OCI-LY7 (cell line): ENCODE data around the gene SSU72. TPM values are rescaled to one million over a fixed set of nuclear protein-coding genes. Genes with fewer than 3 reads are reported as not detected.

Source experiments
- BruUV-seq: library from RNA; stranded (reverse); fragments of 400-500 nt; replicated peaks from 2 replicates; lab custom pipeline; 2021; lab: Mats Ljungman, UMichigan
- CTCF ChIA-PET: fragments of 300-600 bp; sonication (Branson Sonifier 250); formaldehyde crosslinking; loops from one replicate; lab custom pipeline; 2022; ENCODE audit warnings: antibody characterized with exemption; ENCODE audit not compliant: unreplicated experiment; lab: Charles Lee
- POLR2A ChIA-PET: fragments of 300-600 bp; sonication (Branson Sonifier 250); formaldehyde crosslinking; loops from one replicate; lab custom pipeline; 2022; ENCODE audit warnings: antibody characterized with exemption; lab: Charles Lee
- DNase-seq: peaks from one replicate; pipeline ENCODE4 v3.0.0-alpha.2; 2015; ENCODE audit warnings: low spot score
- H2AFZ ChIP-seq: fragments of 200-600 bp; sonication (generic), shearing (Covaris generic); 2 replicates; pipeline ENCODE4 v1.6.1; 2014; ENCODE audit warnings: mild to moderate bottlenecking, antibody characterized with exemption, low read length, moderate library complexity
- H3K27ac ChIP-seq: fragments of 200-600 bp; sonication (generic); 2 replicates; pipeline ENCODE4 v1.5.1; 2014; ENCODE audit warnings: mixed run types, low read depth, mild to moderate bottlenecking, moderate library complexity, low read length, inconsistent platforms; ENCODE audit not compliant: poor library complexity, severe bottlenecking
- H3K36me3 ChIP-seq: fragments of 200-600 bp; sonication (generic); 2 replicates; pipeline ENCODE4 v1.6.1; 2014; ENCODE audit warnings: mild to moderate bottlenecking, antibody characterized with exemption, low read length, moderate library complexity, mixed read lengths; ENCODE audit not compliant: insufficient read depth
- H3K4me1 ChIP-seq: fragments of 200-600 bp; sonication (generic); 2 replicates; pipeline ENCODE4 v1.5.1; 2014; ENCODE audit warnings: mild to moderate bottlenecking, low read length; ENCODE audit not compliant: insufficient read depth, poor library complexity, severe bottlenecking
- H3K4me2 ChIP-seq: fragments of 200-600 bp; sonication (generic); 2 replicates; pipeline ENCODE4 v1.6.1; 2014; ENCODE audit warnings: mild to moderate bottlenecking, low read length
- H3K4me3 ChIP-seq: fragments of 200-600 bp; sonication (generic); 2 replicates; pipeline ENCODE4 v1.5.1; 2014; ENCODE audit warnings: mild to moderate bottlenecking, low read depth, low read length; ENCODE audit not compliant: poor library complexity, severe bottlenecking
- H3K79me2 ChIP-seq: fragments of 200-600 bp; sonication (generic); 2 replicates; pipeline ENCODE4 v1.6.1; 2016; ENCODE audit warnings: low read depth, mild to moderate bottlenecking, low read length, moderate library complexity, mixed read lengths; ENCODE audit not compliant: insufficient read depth
- H3K9me2 ChIP-seq: fragments of 200-600 bp; sonication (generic); 2 replicates; pipeline ENCODE4 v1.6.1; 2016; ENCODE audit warnings: mild to moderate bottlenecking, low read length, mixed read lengths; ENCODE audit not compliant: insufficient read depth
- H3K9me3 ChIP-seq: fragments of 200-600 bp; sonication (generic); 2 replicates; pipeline ENCODE4 v1.6.1; 2014; ENCODE audit warnings: mild to moderate bottlenecking, mixed run types, low read length, mixed read lengths
- H4K20me1 ChIP-seq: fragments of 200-600 bp; sonication (generic); 2 replicates; pipeline ENCODE4 v1.6.1; 2014; ENCODE audit warnings: mild to moderate bottlenecking, antibody characterized with exemption, low read length, moderate library complexity, mixed read lengths; ENCODE audit not compliant: insufficient read depth
- CTCF ChIP-seq: fragments of 200-600 bp; sonication (generic); conservative IDR thresholded peaks from 2 replicates; pipeline ENCODE4 v1.5.1; 2014; ENCODE audit warnings: mild to moderate bottlenecking, antibody characterized with exemption, low read length, moderate library complexity, mixed read lengths
- EZH2phosphoT487 ChIP-seq: fragments of 200-600 bp; sonication (generic); IDR thresholded peaks from 2 replicates; pipeline ENCODE4 v1.6.1; 2018; ENCODE audit warnings: low read depth, borderline replicate concordance, mild to moderate bottlenecking, mixed run types, antibody characterized with exemption, low read length, moderate library complexity, mixed read lengths
- intact Hi-C: fragments of 100-400 bp; cut with micrococcal nuclease; formaldehyde crosslinking; loops from one replicate; pipeline ENCODE4 v1.10.0; 2022; ENCODE audit not compliant: unreplicated experiment
- total RNA-seq, 2 experiments: library from RNA; depleted of rRNA in 1 of 2; stranded (reverse); fragments of >200 nt in 1 of 2; shearing (Covaris generic) in 1 of 2; gene quantifications; 2 replicates each; pipeline ENCODE4 v1.2.3, GENCODE V29; 2014 to 2022

The SSU72 gene
- total RNA-seq, 2 experiments from 2014 or later = 97.7 to 149 TPM

DNA sequence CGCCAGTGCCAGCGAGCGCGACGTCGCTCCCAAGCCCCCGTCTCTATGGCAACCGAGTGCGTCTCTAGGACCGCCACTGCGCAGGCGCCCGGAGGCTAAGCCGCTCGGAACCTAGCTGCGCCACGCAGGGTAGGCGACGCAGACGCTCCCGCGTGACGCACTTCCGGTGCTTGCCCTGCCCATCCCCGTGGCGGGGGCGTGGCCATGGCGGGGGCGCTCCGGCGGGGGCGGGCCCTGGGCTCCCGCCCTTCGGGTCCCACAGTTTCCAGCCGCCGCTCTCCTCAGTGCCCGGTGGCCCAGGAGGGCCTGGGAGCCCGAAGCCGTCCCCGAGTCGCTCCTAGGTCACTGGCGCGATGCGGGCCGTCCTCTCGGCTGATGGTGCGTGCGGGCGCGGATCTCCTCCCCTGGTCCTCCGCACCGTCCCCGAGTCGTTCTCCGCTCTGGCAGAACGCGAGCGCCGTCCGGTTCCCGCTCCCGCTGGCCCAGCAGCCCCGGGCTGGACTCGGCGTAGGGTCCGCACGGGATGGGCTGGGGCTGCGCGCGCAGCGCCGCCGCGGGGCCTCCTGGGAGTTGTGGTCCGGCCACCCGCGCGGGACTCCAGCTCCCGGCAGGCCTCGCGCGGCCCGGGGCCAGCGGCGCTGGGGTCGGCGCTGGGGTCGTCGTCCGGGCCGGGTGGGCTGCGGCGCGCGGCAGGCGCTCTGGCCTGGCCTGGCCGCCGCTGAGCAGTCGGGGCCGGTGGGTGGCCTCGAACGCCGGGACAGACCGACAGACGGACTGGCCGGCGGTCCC is 40.8 kb upstream of the SSU72 start, which contains the start of gene MIB2:
Gene MIB2 (plus strand): TSS at position 245 of the 789 bp plus-strand sequence. CDS start 7,953 bp downstream, outside the sequence.
- no peaks in the 10 kb centered on the region for H3K9me2 ChIP-seq
- no TSS peak for BruUV-seq
- DNase-seq = peak; percentile 99
- H3K4me1 ChIP-seq = peaks cover 26% of the 10 kb centered on the region
- H3K4me2 ChIP-seq = peak within 1 kb of the TSS; percentile 95
- H3K27ac ChIP-seq = peak within 1 kb of the TSS; percentile 87
- H2AFZ ChIP-seq = peak within 1 kb of the TSS; percentile 53; the same call in 1 of the 2 replicates
- intact Hi-C loops = loop anchor here (1.0 to 5.0 kb wide), 2 partner anchors 8 to 43 kb away; partner anchors contain the start of gene SSU72
- H3K9me3 ChIP-seq = no peaks in the 10 kb centered on the region
- peak within 1 kb of the TSS; percentile 85 for H3K4me3 ChIP-seq
- TF ChIP-seq CTCF (no peak), EZH2phosphoT487 (no peak)
- H3K36me3 ChIP-seq = no peaks in the 10 kb centered on the region
- ChIA-PET POLR2A (interaction anchor here (0.6 to 1.9 kb wide), 4 partner anchors 11 to 299 kb away, joined by 3 to 4 read pairs (median 3); no protein-coding TSS in a partner anchor), CTCF (no interaction called here)
- H3K79me2 ChIP-seq = peaks cover 14% of the 10 kb centered on the region; the same call in 1 of the 2 replicates
- no peaks in the 10 kb centered on the region for H4K20me1 ChIP-seq

DNA sequence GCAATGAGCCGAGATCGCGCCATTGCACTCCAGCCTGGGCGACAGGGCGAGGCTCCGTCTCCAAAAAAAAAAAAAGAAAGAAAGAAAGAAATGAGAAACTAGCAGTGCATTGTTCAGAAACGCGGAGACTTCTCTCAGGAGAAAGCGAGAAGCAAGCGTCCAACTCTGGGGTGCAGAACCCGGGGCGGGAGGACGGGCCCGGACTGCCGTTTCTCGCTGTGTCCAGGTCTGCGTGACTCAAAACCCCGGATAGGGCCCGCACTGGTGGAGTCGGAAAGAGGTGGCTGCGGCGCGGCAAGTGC is 40.2 kb upstream of the SSU72 start:
- POLR2A ChIA-PET = interaction anchor here (1.2 to 1.9 kb wide), 3 partner anchors 10 to 64 kb away, joined by 3 to 4 read pairs (median 3); no protein-coding TSS in a partner anchor
- no peaks in the 10 kb centered on the region for H4K20me1 ChIP-seq
- peak overlapping the region; percentile 85 for H3K4me3 ChIP-seq
- H3K79me2 ChIP-seq = peaks cover 14% of the 10 kb centered on the region; the same call in 1 of the 2 replicates
- CTCF ChIA-PET = interaction anchor here (1.2 kb wide), 1 partner anchor 10 kb away, joined by 13 read pairs; no protein-coding TSS in a partner anchor
- H3K9me2 ChIP-seq = no peaks in the 10 kb centered on the region
- no peak overlapping the region for H2AFZ ChIP-seq
- DNase-seq = no peak
- no TSS peak for BruUV-seq
- TF ChIP-seq EZH2phosphoT487 (no peak), CTCF (no peak)
- peak overlapping the region; percentile 95 for H3K4me2 ChIP-seq
- intact Hi-C loops = loop anchor here (1.0 to 5.0 kb wide), 2 partner anchors 8 to 43 kb away; partner anchors contain the start of gene SSU72
- H3K9me3 ChIP-seq = no peaks in the 10 kb centered on the region
- peak overlapping the region; percentile 87 for H3K27ac ChIP-seq
- peaks cover 31% of the 10 kb centered on the region for H3K4me1 ChIP-seq
- H3K36me3 ChIP-seq = no peaks in the 10 kb centered on the region
